HepG2 (cell line): ENCODE measurements around the gene FRMD8. TPM values are rescaled to one million over a fixed set of nuclear protein-coding genes. Genes with fewer than 3 reads are reported as not detected.

Source experiments
- DMAP1 ChIP-seq: IDR thresholded peaks from 2 replicates; pipeline ENCODE4 v1.6.1; 2016
- E2F1 ChIP-seq: sonication (generic); formaldehyde crosslinking; IDR thresholded peaks from 2 replicates; pipeline ENCODE4 v1.5.0; 2020; ENCODE audit warnings: missing genetic modification reagents
- ETS1 ChIP-seq: sonication (generic); formaldehyde crosslinking; IDR thresholded peaks from 2 replicates; pipeline ENCODE4 v1.4.0; 2020; ENCODE audit warnings: missing genetic modification reagents
- FOXK1 ChIP-seq: sonication (generic); formaldehyde crosslinking; IDR thresholded peaks from 2 replicates; pipeline ENCODE4 v1.4.0; 2020; ENCODE audit warnings: low read depth, missing genetic modification reagents, borderline replicate concordance
- FOXO4 ChIP-seq: sonication (generic); formaldehyde crosslinking; conservative IDR thresholded peaks from 2 replicates; pipeline ENCODE4 v1.8.1; 2023; ENCODE audit warnings: missing genetic modification reagents
- GLI4 ChIP-seq: sonication (generic); formaldehyde crosslinking; IDR thresholded peaks from 2 replicates; pipeline ENCODE4 v1.5.1; 2020; ENCODE audit warnings: missing genetic modification reagents, mild to moderate bottlenecking, moderate library complexity, borderline replicate concordance
- MBD4 ChIP-seq: IDR thresholded peaks from 2 replicates; pipeline ENCODE4 v1.6.1; 2012; ENCODE audit warnings: low read length, inconsistent platforms, borderline replicate concordance
- NFE2 ChIP-seq: sonication (generic); formaldehyde crosslinking; IDR thresholded peaks from 2 replicates; pipeline ENCODE4 v1.4.0; 2020; ENCODE audit warnings: missing genetic modification reagents
- PREB ChIP-seq: sonication (generic); formaldehyde crosslinking; IDR thresholded peaks from 2 replicates; pipeline ENCODE4 v1.4.0; 2020; ENCODE audit warnings: missing genetic modification reagents
- SKIL ChIP-seq: sonication (generic); formaldehyde crosslinking; IDR thresholded peaks from 2 replicates; pipeline ENCODE4 v1.8.0; 2022; ENCODE audit warnings: missing genetic modification reagents, mild to moderate bottlenecking, moderate library complexity, borderline replicate concordance
- SPEN ChIP-seq: sonication (generic); formaldehyde crosslinking; IDR thresholded peaks from 2 replicates; pipeline ENCODE4 v1.5.1; 2020; ENCODE audit warnings: low read depth, mild to moderate bottlenecking, missing genetic modification reagents
- TERF1 ChIP-seq: sonication (generic); formaldehyde crosslinking; IDR thresholded peaks from 2 replicates; pipeline ENCODE4 v1.8.0; 2022; ENCODE audit warnings: mild to moderate bottlenecking, missing genetic modification reagents, moderate library complexity
- ZBTB3 ChIP-seq: sonication (generic); formaldehyde crosslinking; IDR thresholded peaks from 2 replicates; pipeline ENCODE4 v1.4.0; 2020; ENCODE audit warnings: low read depth, mild to moderate bottlenecking, moderate library complexity, missing genetic modification reagents, borderline replicate concordance
- ZHX1 ChIP-seq: sonication (generic); formaldehyde crosslinking; IDR thresholded peaks from 2 replicates; pipeline ENCODE4 v1.8.1; 2022; ENCODE audit warnings: low read depth, mild to moderate bottlenecking, missing genetic modification reagents
- ZNF431 ChIP-seq: sonication (generic); formaldehyde crosslinking; IDR thresholded peaks from 2 replicates; pipeline ENCODE4 v1.9.0; 2022; ENCODE audit warnings: missing genetic modification reagents, low read depth, mild to moderate bottlenecking, borderline replicate concordance
- ZNF850 ChIP-seq: sonication (generic); formaldehyde crosslinking; conservative IDR thresholded peaks from 2 replicates; pipeline ENCODE4 v1.9.0; 2021; ENCODE audit warnings: mild to moderate bottlenecking, missing genetic modification reagents
- polyA plus RNA-seq, 8 experiments: library from polyadenylated mRNA; depleted of rRNA in 3 of 8; stranded (reverse) in 7 of 8; unstranded in 1 of 8; fragments of >200 nt; fragmentation: Illumina TruSeq in 4 of 8; extraction: Trizol in 4 of 8; gene quantifications; 2 replicates each; pipeline versions ENCODE4 v1.2.1 to v1.2.3, GENCODE V29; 2011 to 2016; ENCODE audit warnings: low read depth in 4 of 8, missing spikeins in 1 of 8, mixed read lengths in 1 of 8; ENCODE audit not compliant: insufficient read depth in 1 of 8
- total RNA-seq, 5 experiments: library from RNA; depleted of rRNA; stranded (reverse); fragments of >200 nt; fragmentation: Illumina TruSeq; extraction: Trizol; gene quantifications; 2 replicates each; pipeline ENCODE4 v1.2.3, GENCODE V29; 2016; ENCODE audit warnings: low read depth in 1 of 5

FRMD8 gene
- total and polyA plus RNA-seq, 2 of the 13 experiments (the other 11 are each of a cell fraction or from before 2014, with no cell fraction given), result 5.8 to 20.6 TPM

- TF ChIP-seq FOXO4 (CRISPR knock-in tag), result no peak
- no peak for TF ChIP-seq FOXK1 (CRISPR knock-in tag)
- TF ChIP-seq E2F1 (CRISPR knock-in tag), result no peak
- TF ChIP-seq SPEN (CRISPR knock-in tag), result peak; percentile 44; the same call in 1 of the 2 replicates
- no peak for TF ChIP-seq ZNF850 (CRISPR knock-in tag)
- TF ChIP-seq ZNF431 (CRISPR knock-in tag), result no peak; the same call in 1 of the 2 replicates
- no peak for TF ChIP-seq SKIL (CRISPR knock-in tag)
- TF ChIP-seq NFE2, result no peak
- TF ChIP-seq ZHX1 (CRISPR knock-in tag), result no peak; the same call in 1 of the 2 replicates
- TF ChIP-seq DMAP1 (CRISPR knock-in tag), result 0 out of 2 replicates have a peak, but pooled peaks have one; percentile 8
- no peak for TF ChIP-seq MBD4
- TF ChIP-seq GLI4 (CRISPR knock-in tag), result no peak
- no peak for TF ChIP-seq PREB (CRISPR knock-in tag)
- TF ChIP-seq TERF1 (CRISPR knock-in tag), result no peak
- TF ChIP-seq ETS1 (CRISPR knock-in tag), result 0 out of 2 replicates have a peak, but pooled peaks have one; percentile 3
- TF ChIP-seq ZBTB3 (CRISPR knock-in tag), result 0 out of 2 replicates have a peak, but pooled peaks have one; percentile 62
Measured at GRCh38 chr11:65386307-65387140, at the start of gene FRMD8 (continued).
